Cardiac muscle cell (in vitro differentiated cells and primary cell): Measurements from ENCODE around the gene AGAP1. TPM values are rescaled to one million over a fixed set of nuclear protein-coding genes. Genes with fewer than 3 reads are reported as not detected.
A peak's percentile ranks its signal among the peaks of the same experiment; 100 is the strongest.

Source experiments
- DNase-seq, 2 donors: peaks; one replicate each; pipeline versions ENCODE4 v3.0.0 to v3.0.0-alpha.2; 2010 to 2017; ENCODE audit warnings: low read depth in 1 of 2, low spot score in 1 of 2
- H3K27ac ChIP-seq: fragments of 200-600 bp; sonication (generic); 2 replicates; pipeline ENCODE4 v1.5.1; 2016
- H3K27me3 ChIP-seq: fragments of 200-600 bp; sonication (generic); 2 replicates; pipeline ENCODE4 v1.6.0; 2016; ENCODE audit warnings: control low read depth
- H3K36me3 ChIP-seq: fragments of 200-600 bp; sonication (generic); 2 replicates; pipeline ENCODE4 v1.5.1; 2016; ENCODE audit warnings: control low read depth
- H3K4me1 ChIP-seq: fragments of 200-600 bp; sonication (generic); 2 replicates; pipeline ENCODE4 v1.8.1; 2017; ENCODE audit warnings: low read depth, mild to moderate bottlenecking, mixed run types
- H3K4me3 ChIP-seq: fragments of 200-600 bp; sonication (generic); 2 replicates; pipeline ENCODE4 v1.5.1; 2016; ENCODE audit warnings: mild to moderate bottlenecking
- H3K9me3 ChIP-seq: fragments of 200-600 bp; sonication (generic); 2 replicates; pipeline ENCODE4 v1.5.1; 2017; ENCODE audit warnings: low read depth, mild to moderate bottlenecking, control low read depth
- CTCF ChIP-seq: IDR thresholded peaks from 2 replicates; pipeline ENCODE4 v1.5.1; 2012; ENCODE audit warnings: low read depth, mild to moderate bottlenecking, low read length
- polyA plus RNA-seq: library from polyadenylated mRNA; unstranded; fragments of >200 nt; fragmentation: Nextera tagmentation; extraction: Ambion mirVana; gene quantifications from 2 replicates; pipeline ENCODE4 v1.2.1, GENCODE V29; 2016
- total RNA-seq: library from RNA; depleted of rRNA; stranded (reverse); fragments of >200 nt; gene quantifications from 2 replicates; pipeline ENCODE4 v1.2.3, GENCODE V29; 2016

Gene AGAP1
- total and polyA plus RNA-seq, 2 experiments from 2014 or later: 8.6 to 38.2 TPM

- Histone ChIP-seq H3K4me3 (no peak overlapping the region), H3K36me3 (no peaks in the 10 kb centered on the region), H3K27ac (peak overlapping the region; percentile 64), H3K4me1 (peaks cover 30% of the 10 kb centered on the region), H3K9me3 (no peaks in the 10 kb centered on the region), H3K27me3 (no peaks in the 10 kb centered on the region)
- DNase-seq: peak; percentile 13 to 78
- TF ChIP-seq CTCF: no peak
These were observed 365.8 kb downstream of the AGAP1 start for GRCh38 chr2:235859651-235860050.

GRCh38 chr2:235860111-235860510 is 366.3 kb downstream of the AGAP1 start:
- DNase-seq: peak in 1 of 2 donors; percentile 68
- TF ChIP-seq CTCF: no peak
- H3K36me3 ChIP-seq: no peaks in the 10 kb centered on the region
- no peak overlapping the region for H3K4me3 ChIP-seq
- peaks cover 26% of the 10 kb centered on the region for H3K4me1 ChIP-seq
- no peaks in the 10 kb centered on the region for H3K9me3 ChIP-seq
- no peaks in the 10 kb centered on the region for H3K27me3 ChIP-seq
- no peak overlapping the region for H3K27ac ChIP-seq

GRCh38 chr2:235860871-235861270 is 367.0 kb downstream of the AGAP1 start:
- no peaks in the 10 kb centered on the region for H3K27me3 ChIP-seq
- no peaks in the 10 kb centered on the region for H3K9me3 ChIP-seq
- H3K27ac ChIP-seq: peak overlapping the region; percentile 53
- H3K4me1 ChIP-seq: peaks cover 20% of the 10 kb centered on the region
- DNase-seq: no peak
- no peak overlapping the region for H3K4me3 ChIP-seq
- no peaks in the 10 kb centered on the region for H3K36me3 ChIP-seq
- TF ChIP-seq CTCF: no peak

- H3K9me3 ChIP-seq: no peaks in the 10 kb centered on the region
- no peaks in the 10 kb centered on the region for H3K27me3 ChIP-seq
- H3K4me3 ChIP-seq: no peak overlapping the region
- H3K36me3 ChIP-seq: no peaks in the 10 kb centered on the region
- peaks cover 20% of the 10 kb centered on the region for H3K4me1 ChIP-seq
- peak in 1 of 2 donors; percentile 33 for DNase-seq
- TF ChIP-seq CTCF: no peak
- peak overlapping the region; percentile 53 for H3K27ac ChIP-seq
These were observed 367.5 kb downstream of the AGAP1 start for GRCh38 chr2:235861383-235861782.

- Histone ChIP-seq H3K4me1 (peaks cover 20% of the 10 kb centered on the region), H3K27me3 (no peaks in the 10 kb centered on the region), H3K4me3 (no peak overlapping the region), H3K27ac (no peak overlapping the region), H3K9me3 (no peaks in the 10 kb centered on the region), H3K36me3 (no peaks in the 10 kb centered on the region)
- no peak for TF ChIP-seq CTCF
- no peak for DNase-seq
These were observed 369.6 kb downstream of the AGAP1 start for GRCh38 chr2:235863414-235863813.

GRCh38 chr2:235864302-235864701 is 370.5 kb downstream of the AGAP1 start:
- no peaks in the 10 kb centered on the region for H3K9me3 ChIP-seq
- H3K36me3 ChIP-seq: no peaks in the 10 kb centered on the region
- no peak for DNase-seq
- no peak overlapping the region for H3K4me3 ChIP-seq
- no peaks in the 10 kb centered on the region for H3K27me3 ChIP-seq
- TF ChIP-seq CTCF: no peak
- no peak overlapping the region for H3K27ac ChIP-seq
- peaks cover 18% of the 10 kb centered on the region for H3K4me1 ChIP-seq
